ENCODE measurements around the gene PRELID2. TPM values are rescaled to one million over a fixed set of nuclear protein-coding genes. Genes with fewer than 3 reads are reported as not detected.
A peak's percentile ranks its signal among the peaks of the same experiment; 100 is the strongest.

The PRELID2 gene
- total RNA-seq, 2 donors from 2014 or later: 6.7 to 14.3 TPM

DNA sequence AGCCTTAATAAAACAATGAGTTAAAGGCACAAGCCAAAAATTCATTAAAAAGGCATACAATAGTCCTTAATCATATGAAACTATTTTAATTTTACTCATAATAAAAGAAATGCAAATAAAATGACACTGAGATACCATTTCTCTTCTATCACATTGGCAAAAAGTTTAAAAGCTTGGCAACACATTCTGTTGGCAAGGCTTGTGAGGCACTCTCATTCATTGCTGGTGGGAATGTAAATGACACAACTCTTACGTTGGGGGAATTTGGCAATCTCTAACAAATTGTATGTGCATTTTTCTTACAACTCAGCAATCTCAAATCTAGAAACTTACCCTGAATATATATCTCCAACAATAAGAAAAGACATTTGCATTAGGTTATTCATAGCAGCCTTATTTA lies 111.6 kb downstream of the PRELID2 start:
- H3K27ac Mint-ChIP-seq: no peak overlapping the region
- Histone ChIP-seq H3K4me3 (ENCODE audit: low read length) (no peak overlapping the region), H3K27ac (ENCODE audit: low read depth, low read length) (no peak overlapping the region), H3K9ac (ENCODE audit: extremely low read depth, low read length, poor library complexity, severe bottlenecking) (no peak overlapping the region), H3K4me1 (ENCODE audit: control insufficient read depth, insufficient read depth, low read length) (no peaks in the 10 kb centered on the region), H3K36me3 (ENCODE audit: control insufficient read depth, insufficient read depth, low read length) (no peaks in the 10 kb centered on the region), H3K27me3 (ENCODE audit: control insufficient read depth, insufficient read depth, low read length, poor library complexity, severe bottlenecking) (no peaks in the 10 kb centered on the region), H3K9me3 (ENCODE audit: control insufficient read depth, low read length) (peaks cover 22% of the 10 kb centered on the region)
- WGBS, 2 experiments (ENCODE audit: insufficient coverage in 1 of 2, insufficient read length in 1 of 2): 89 to 100% methylated on average over 1 of the region's 1 CpG
- H3K9me3 Mint-ChIP-seq: peaks cover 33% of the 10 kb centered on the region
- no peak overlapping the region for H3K4me3 Mint-ChIP-seq
- H3K36me3 Mint-ChIP-seq (ENCODE audit: low read depth): peaks cover 8% of the 10 kb centered on the region
- no peaks in the 10 kb centered on the region for H3K4me1 Mint-ChIP-seq
- H3K27me3 Mint-ChIP-seq (ENCODE audit: insufficient read depth): no peaks in the 10 kb centered on the region
- DNase-seq: no peak
- TF ChIP-seq, protein P1, sequence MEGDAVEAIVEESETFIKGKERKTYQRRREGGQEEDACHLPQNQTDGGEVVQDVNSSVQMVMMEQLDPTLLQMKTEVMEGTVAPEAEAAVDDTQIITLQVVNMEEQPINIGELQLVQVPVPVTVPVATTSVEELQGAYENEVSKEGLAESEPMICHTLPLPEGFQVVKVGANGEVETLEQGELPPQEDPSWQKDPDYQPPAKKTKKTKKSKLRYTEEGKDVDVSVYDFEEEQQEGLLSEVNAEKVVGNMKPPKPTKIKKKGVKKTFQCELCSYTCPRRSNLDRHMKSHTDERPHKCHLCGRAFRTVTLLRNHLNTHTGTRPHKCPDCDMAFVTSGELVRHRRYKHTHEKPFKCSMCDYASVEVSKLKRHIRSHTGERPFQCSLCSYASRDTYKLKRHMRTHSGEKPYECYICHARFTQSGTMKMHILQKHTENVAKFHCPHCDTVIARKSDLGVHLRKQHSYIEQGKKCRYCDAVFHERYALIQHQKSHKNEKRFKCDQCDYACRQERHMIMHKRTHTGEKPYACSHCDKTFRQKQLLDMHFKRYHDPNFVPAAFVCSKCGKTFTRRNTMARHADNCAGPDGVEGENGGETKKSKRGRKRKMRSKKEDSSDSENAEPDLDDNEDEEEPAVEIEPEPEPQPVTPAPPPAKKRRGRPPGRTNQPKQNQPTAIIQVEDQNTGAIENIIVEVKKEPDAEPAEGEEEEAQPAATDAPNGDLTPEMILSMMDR (conservative IDR thresholded peaks at IDR 0.05): no peak

DNA sequence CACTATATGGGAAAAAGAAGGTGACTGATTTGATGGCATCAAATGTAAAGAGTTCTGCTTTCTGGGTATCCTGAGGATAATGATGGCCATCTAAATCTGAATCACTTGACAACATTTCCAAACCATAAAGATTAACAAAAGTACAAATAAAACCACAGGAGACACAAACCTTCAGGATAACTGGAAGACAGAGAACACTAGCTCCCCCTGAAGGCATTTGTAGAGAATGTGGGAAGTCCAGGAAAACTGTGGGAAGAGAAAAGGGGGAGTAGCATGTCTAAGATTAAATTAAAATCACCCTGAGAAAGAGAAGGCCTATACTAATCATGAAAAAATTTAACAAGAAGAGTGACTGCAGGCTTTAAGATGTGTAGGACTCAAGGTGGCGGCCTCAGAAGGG lies 116.2 kb downstream of the PRELID2 start:
- no peaks in the 10 kb centered on the region for H3K36me3 Mint-ChIP-seq (ENCODE audit: low read depth)
- WGBS, 2 experiments (ENCODE audit: insufficient coverage in 1 of 2, insufficient read length in 1 of 2): 36% methylated on average over 1 of the region's 1 CpG; no CpG with 5 or more reads in 1 of the 2 experiments
- H3K9me3 Mint-ChIP-seq: no peaks in the 10 kb centered on the region
- H3K27ac ChIP-seq (ENCODE audit: low read depth, low read length): no peak overlapping the region
- DNase-seq: no peak
- H3K4me1 Mint-ChIP-seq: no peaks in the 10 kb centered on the region
- no peak overlapping the region for H3K9ac ChIP-seq (ENCODE audit: extremely low read depth, low read length, poor library complexity, severe bottlenecking)
- no peaks in the 10 kb centered on the region for H3K27me3 Mint-ChIP-seq (ENCODE audit: insufficient read depth)
- no peaks in the 10 kb centered on the region for H3K27me3 ChIP-seq (ENCODE audit: control insufficient read depth, insufficient read depth, low read length, poor library complexity, severe bottlenecking)
- H3K9me3 ChIP-seq (ENCODE audit: control insufficient read depth, low read length): no peaks in the 10 kb centered on the region
- H3K27ac Mint-ChIP-seq: no peak overlapping the region
- H3K4me3 Mint-ChIP-seq: no peak overlapping the region
- no peaks in the 10 kb centered on the region for H3K4me1 ChIP-seq (ENCODE audit: control insufficient read depth, insufficient read depth, low read length)
- H3K36me3 ChIP-seq (ENCODE audit: control insufficient read depth, insufficient read depth, low read length): no peaks in the 10 kb centered on the region
- H3K4me3 ChIP-seq (ENCODE audit: low read length): no peak overlapping the region
- TF ChIP-seq, protein P1 (conservative IDR thresholded peaks at IDR 0.05): peak; percentile 77

DNA sequence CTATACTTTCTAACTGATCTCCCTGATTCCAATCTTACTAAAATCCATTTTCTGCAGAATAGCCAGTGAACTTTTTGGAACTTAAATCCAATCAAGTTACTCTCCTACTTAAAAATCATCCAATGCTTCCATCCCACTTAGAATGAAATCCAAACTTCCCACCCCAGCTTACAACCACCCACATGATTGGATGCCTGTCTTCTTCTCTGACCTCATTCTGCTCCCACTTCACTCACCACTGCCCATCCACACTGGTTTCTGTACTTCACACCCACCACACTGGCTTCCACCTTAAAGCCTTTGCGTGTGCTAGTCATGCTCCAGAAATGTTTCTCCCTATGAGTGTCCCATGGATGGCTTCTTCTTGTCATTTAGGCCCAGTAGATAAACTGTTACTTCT lies 119.7 kb downstream of the PRELID2 start:
- no peaks in the 10 kb centered on the region for H3K9me3 ChIP-seq (ENCODE audit: control insufficient read depth, low read length)
- no peak overlapping the region for H3K4me3 ChIP-seq (ENCODE audit: low read length)
- Mint-ChIP-seq H3K4me1 (no peaks in the 10 kb centered on the region), H3K27me3 (ENCODE audit: insufficient read depth) (no peaks in the 10 kb centered on the region), H3K36me3 (ENCODE audit: low read depth) (no peaks in the 10 kb centered on the region), H3K4me3 (no peak overlapping the region), H3K27ac (no peak overlapping the region), H3K9me3 (no peaks in the 10 kb centered on the region)
- TF ChIP-seq, protein P1 (conservative IDR thresholded peaks at IDR 0.05): no peak
- 87% methylated on average over 1 of the region's 1 CpG; no CpG with 5 or more reads in 1 of the 2 experiments for WGBS, 2 experiments (ENCODE audit: insufficient coverage in 1 of 2, insufficient read length in 1 of 2)
- H3K27ac ChIP-seq (ENCODE audit: low read depth, low read length): no peak overlapping the region
- H3K4me1 ChIP-seq (ENCODE audit: control insufficient read depth, insufficient read depth, low read length): no peaks in the 10 kb centered on the region
- no peak for DNase-seq
- H3K27me3 ChIP-seq (ENCODE audit: control insufficient read depth, insufficient read depth, low read length, poor library complexity, severe bottlenecking): no peaks in the 10 kb centered on the region
- H3K36me3 ChIP-seq (ENCODE audit: control insufficient read depth, insufficient read depth, low read length): no peaks in the 10 kb centered on the region
- H3K9ac ChIP-seq (ENCODE audit: extremely low read depth, low read length, poor library complexity, severe bottlenecking): no peak overlapping the region

Measured in endodermal cell (in vitro differentiated cells).